Measurements from ENCODE around the gene MED12.

DNA sequence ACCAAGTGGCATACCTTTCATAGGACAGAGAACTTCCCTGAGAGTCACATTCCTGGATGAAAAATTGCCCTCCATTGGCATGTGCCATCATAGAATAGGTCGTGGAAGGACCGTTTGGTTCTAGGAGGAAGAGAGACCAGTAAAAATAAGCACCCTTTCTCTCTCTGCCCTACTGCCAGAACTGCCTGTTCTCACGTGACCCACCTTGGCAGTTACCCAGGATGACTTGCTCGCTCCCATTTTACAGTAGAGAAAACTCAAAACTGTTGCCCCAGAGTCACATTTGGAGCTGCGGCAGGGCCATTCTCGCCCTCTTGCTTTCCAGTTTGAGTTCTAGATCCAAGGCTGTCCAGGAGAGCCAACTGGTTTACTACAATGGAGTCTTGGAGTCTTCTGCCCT is 25.1 kb downstream of the MED12 start:
- TF ChIP-seq, protein P1, sequence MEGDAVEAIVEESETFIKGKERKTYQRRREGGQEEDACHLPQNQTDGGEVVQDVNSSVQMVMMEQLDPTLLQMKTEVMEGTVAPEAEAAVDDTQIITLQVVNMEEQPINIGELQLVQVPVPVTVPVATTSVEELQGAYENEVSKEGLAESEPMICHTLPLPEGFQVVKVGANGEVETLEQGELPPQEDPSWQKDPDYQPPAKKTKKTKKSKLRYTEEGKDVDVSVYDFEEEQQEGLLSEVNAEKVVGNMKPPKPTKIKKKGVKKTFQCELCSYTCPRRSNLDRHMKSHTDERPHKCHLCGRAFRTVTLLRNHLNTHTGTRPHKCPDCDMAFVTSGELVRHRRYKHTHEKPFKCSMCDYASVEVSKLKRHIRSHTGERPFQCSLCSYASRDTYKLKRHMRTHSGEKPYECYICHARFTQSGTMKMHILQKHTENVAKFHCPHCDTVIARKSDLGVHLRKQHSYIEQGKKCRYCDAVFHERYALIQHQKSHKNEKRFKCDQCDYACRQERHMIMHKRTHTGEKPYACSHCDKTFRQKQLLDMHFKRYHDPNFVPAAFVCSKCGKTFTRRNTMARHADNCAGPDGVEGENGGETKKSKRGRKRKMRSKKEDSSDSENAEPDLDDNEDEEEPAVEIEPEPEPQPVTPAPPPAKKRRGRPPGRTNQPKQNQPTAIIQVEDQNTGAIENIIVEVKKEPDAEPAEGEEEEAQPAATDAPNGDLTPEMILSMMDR (IDR thresholded peaks at IDR 0.05; ENCODE audit: low read depth, low read length) = no peak
- no peak for TF ChIP-seq EZH2phosphoT487 (IDR thresholded peaks at IDR 0.05; ENCODE audit: low read depth)

Data from OCI-LY3 (cell line).